Measurements from ENCODE around the gene DCK. TPM values are rescaled to one million over a fixed set of nuclear protein-coding genes. Genes with fewer than 3 reads are reported as not detected.
A peak's percentile ranks its signal among the peaks of the same experiment; 100 is the strongest.
"Not testable (repeated sequence)": the region's sequence is repeated elsewhere in the genome, so short reads cannot be mapped to it uniquely, and the experiment has no call there.

The DCK gene
- total RNA-seq, 1 donor from 2014 or later = 35.6 TPM

GRCh38 chr4:71006203-71006907 lies 12.9 kb downstream of the DCK start:
- Mint-ChIP-seq H3K4me3 (peak overlapping the region; percentile 34), H3K4me1 (ENCODE audit: low read depth) (peaks cover 79% of the 10 kb centered on the region), H3K27me3 (ENCODE audit: insufficient read depth) (no peaks in the 10 kb centered on the region), H3K27ac (peak overlapping the region; percentile 92), H3K36me3 (ENCODE audit: low read depth) (peaks cover 19% of the 10 kb centered on the region), H3K9me3 (peaks cover 9% of the 10 kb centered on the region)
- DNase-seq (ENCODE audit: low spot score) = no peak
- intact Hi-C loops (cut with micrococcal nuclease) = loop anchor here (1.0 to 5.0 kb wide), 5 partner anchors 13 to 389 kb away; partner anchors contain the start of genes DCK, GRSF1 and UTP3

DNA sequence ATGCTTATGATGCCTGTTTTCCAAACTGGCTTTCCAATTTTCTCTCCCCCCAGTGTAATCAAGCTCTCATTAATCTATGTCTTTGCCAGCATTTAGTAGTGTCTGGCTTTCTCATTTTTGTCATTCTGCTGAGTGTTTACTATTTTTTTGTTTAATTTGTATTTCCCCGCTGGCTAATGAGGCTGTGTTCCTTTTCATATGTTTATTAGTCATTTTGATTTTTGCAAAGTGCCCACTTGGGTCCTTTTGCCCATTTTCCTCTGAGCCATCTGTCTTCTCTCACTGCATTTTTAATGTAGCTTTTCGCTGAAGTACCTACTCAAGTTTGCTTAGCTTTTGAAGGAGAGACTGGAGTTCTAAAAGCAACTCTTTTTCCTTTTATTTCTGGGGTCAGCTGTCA lies 14.7 kb downstream of the DCK start:
- intact Hi-C loops (cut with micrococcal nuclease) = loop anchor here (5.0 kb wide), 1 partner anchor 391 kb away; no protein-coding TSS in a partner anchor
- Mint-ChIP-seq H3K9me3 (peaks cover 5% of the 10 kb centered on the region), H3K27me3 (ENCODE audit: insufficient read depth) (no peaks in the 10 kb centered on the region), H3K27ac (peak overlapping the region; percentile 59), H3K36me3 (ENCODE audit: low read depth) (peaks cover 14% of the 10 kb centered on the region), H3K4me3 (no peak overlapping the region), H3K4me1 (ENCODE audit: low read depth) (peaks cover 64% of the 10 kb centered on the region)
- no peak for DNase-seq (ENCODE audit: low spot score)

DNA sequence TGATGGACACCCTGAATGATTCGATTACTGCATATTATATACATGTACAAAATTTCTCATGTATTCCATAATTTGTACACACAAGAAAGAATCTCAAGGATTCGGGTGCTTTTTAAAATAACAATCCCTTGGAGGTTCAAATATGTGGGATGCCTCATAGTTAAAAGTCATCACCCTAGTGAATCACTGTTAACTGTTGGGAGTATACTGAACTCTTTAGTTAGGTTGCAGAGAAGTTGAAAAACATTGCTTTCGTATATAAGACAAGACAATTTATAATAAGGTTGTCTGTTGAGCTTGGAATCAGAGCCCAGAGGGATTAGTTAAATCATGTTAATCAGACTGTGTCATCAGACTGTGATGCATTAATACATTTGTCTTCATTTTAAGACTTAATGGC lies 15.6 kb downstream of the DCK start:
- Mint-ChIP-seq H3K4me3 (no peak overlapping the region), H3K36me3 (ENCODE audit: low read depth) (peaks cover 21% of the 10 kb centered on the region), H3K9me3 (peaks cover 12% of the 10 kb centered on the region), H3K27ac (no peak overlapping the region), H3K27me3 (ENCODE audit: insufficient read depth) (no peaks in the 10 kb centered on the region), H3K4me1 (ENCODE audit: low read depth) (peaks cover 57% of the 10 kb centered on the region)
- DNase-seq (ENCODE audit: low spot score) = no peak
- intact Hi-C loops (cut with micrococcal nuclease) = loop anchor here (5.0 kb wide), 1 partner anchor 392 kb away; no protein-coding TSS in a partner anchor

DNA sequence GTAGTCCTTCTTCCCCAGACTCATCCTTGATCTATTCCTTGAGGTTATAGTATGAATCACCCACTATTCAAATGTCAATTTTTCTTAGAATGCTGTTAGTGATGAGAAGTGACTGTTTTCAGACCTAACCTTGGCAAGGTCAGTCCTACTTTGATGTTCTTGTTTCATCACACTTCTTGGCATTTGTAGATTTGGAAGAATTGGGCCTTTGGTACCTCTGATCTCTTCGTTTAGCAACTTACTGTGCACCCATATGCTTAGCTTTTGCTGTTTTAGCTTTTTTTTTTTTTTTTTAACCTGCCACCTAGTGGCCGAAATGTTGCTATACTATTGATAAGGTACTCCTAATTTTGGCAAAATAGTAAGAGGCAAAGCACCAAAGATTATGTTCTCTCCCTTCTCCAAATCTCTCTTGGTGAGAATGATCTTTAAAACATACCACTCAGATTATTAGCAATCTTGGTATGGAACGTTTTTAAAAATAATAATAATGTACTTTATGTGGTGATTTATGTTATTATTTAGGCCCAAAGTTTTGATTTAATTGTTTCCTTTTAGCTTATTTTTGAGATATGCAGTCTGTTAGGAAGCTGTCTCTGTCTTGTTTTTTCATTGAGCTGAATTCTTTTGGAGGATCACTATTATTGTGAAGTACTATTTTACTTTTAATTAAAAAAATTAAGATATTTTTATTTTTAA lies 16.6 kb downstream of the DCK start:
- Mint-ChIP-seq H3K27me3 (ENCODE audit: insufficient read depth) (no peaks in the 10 kb centered on the region), H3K27ac (peak overlapping the region; percentile 64), H3K4me1 (ENCODE audit: low read depth) (peaks cover 48% of the 10 kb centered on the region), H3K4me3 (no peak overlapping the region), H3K9me3 (peaks cover 12% of the 10 kb centered on the region), H3K36me3 (ENCODE audit: low read depth) (peaks cover 28% of the 10 kb centered on the region)
- intact Hi-C loops (cut with micrococcal nuclease) = loop anchor here (1.0 to 5.0 kb wide), 2 partner anchors 358 to 393 kb away; no protein-coding TSS in a partner anchor
- DNase-seq (ENCODE audit: low spot score) = no peak

GRCh38 chr4:71011451-71011850 lies 18.0 kb downstream of the DCK start:
- Mint-ChIP-seq H3K36me3 (ENCODE audit: low read depth) (peaks cover 37% of the 10 kb centered on the region), H3K9me3 (peaks cover 12% of the 10 kb centered on the region), H3K27ac (no peak overlapping the region), H3K4me1 (ENCODE audit: low read depth) (peaks cover 41% of the 10 kb centered on the region), H3K4me3 (no peak overlapping the region), H3K27me3 (ENCODE audit: insufficient read depth) (no peaks in the 10 kb centered on the region)
- DNase-seq (ENCODE audit: low spot score) = no peak
- intact Hi-C loops (cut with micrococcal nuclease) = no loop called here

- H3K27ac Mint-ChIP-seq; H3K27me3 Mint-ChIP-seq (ENCODE audit: insufficient read depth); H3K4me3 Mint-ChIP-seq; H3K4me1 Mint-ChIP-seq (ENCODE audit: low read depth); DNase-seq (ENCODE audit: low spot score); intact Hi-C loops (cut with micrococcal nuclease): not testable (repeated sequence)
- Mint-ChIP-seq H3K36me3 (ENCODE audit: low read depth) (peaks cover 41% of the 10 kb centered on the region), H3K9me3 (peaks cover 12% of the 10 kb centered on the region)
These were observed 23.9 kb downstream of the DCK start for GRCh38 chr4:71017391-71017790.

- Mint-ChIP-seq H3K36me3 (ENCODE audit: low read depth) (peaks cover 35% of the 10 kb centered on the region), H3K4me3 (no peak overlapping the region), H3K27me3 (ENCODE audit: insufficient read depth) (no peaks in the 10 kb centered on the region), H3K27ac (no peak overlapping the region), H3K4me1 (ENCODE audit: low read depth) (peaks cover 4% of the 10 kb centered on the region), H3K9me3 (no peaks in the 10 kb centered on the region)
- DNase-seq (ENCODE audit: low spot score) = no peak
- intact Hi-C loops (cut with micrococcal nuclease) = no loop called here
These were observed 27.2 kb downstream of the DCK start for GRCh38 chr4:71020611-71021010.

- intact Hi-C loops (cut with micrococcal nuclease) = no loop called here
- H3K4me1 Mint-ChIP-seq (ENCODE audit: low read depth) = peaks cover 10% of the 10 kb centered on the region
- no peak overlapping the region for H3K27ac Mint-ChIP-seq
- H3K27me3 Mint-ChIP-seq (ENCODE audit: insufficient read depth) = no peaks in the 10 kb centered on the region
- H3K9me3 Mint-ChIP-seq = no peaks in the 10 kb centered on the region
- DNase-seq (ENCODE audit: low spot score) = no peak
- H3K36me3 Mint-ChIP-seq (ENCODE audit: low read depth) = peaks cover 34% of the 10 kb centered on the region
- H3K4me3 Mint-ChIP-seq = no peak overlapping the region
These were observed 32.2 kb downstream of the DCK start for GRCh38 chr4:71025654-71026053.

DNA sequence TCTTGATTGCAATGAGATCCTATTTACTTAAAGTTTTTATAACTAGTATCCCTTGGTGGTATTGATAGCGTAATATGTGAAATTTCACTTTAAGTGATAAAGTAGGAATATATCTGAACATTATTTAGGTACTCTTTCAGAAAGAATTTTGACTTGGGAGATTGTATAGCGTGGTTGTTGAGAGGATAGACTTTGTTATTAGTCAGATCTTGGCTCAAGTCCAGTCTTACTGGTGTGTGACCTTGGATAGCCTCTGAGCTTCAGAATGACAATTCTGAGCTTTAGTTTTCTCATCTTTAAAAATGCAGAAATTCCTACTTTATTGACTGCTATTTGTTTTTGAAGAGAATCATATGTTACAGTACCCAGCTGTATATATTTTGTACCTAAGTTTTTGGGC lies 32.6 kb downstream of the DCK start:
- Mint-ChIP-seq H3K4me3 (no peak overlapping the region), H3K9me3 (no peaks in the 10 kb centered on the region), H3K36me3 (ENCODE audit: low read depth) (peaks cover 36% of the 10 kb centered on the region), H3K4me1 (ENCODE audit: low read depth) (peaks cover 10% of the 10 kb centered on the region), H3K27ac (no peak overlapping the region), H3K27me3 (ENCODE audit: insufficient read depth) (no peaks in the 10 kb centered on the region)
- intact Hi-C loops (cut with micrococcal nuclease) = no loop called here
- DNase-seq (ENCODE audit: low spot score) = no peak

DNA sequence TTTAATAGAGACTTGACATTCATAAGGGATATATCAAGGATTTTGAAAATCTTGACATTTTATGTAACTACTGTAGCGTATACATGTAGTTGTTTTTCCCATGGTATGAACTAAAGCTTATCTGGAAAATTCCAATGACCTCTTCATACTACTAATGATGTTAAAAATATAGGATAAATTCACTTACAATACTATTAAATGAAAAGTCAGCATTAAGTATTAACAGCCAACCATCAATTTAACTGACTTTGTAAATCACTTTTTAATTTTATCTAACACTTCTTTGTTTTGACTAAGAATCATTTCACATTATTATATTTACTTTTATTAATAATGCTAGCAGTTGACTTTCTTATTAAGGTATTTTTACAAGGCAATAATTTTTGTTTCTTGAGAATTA lies 34.2 kb downstream of the DCK start:
- no peak overlapping the region for H3K4me3 Mint-ChIP-seq
- no peaks in the 10 kb centered on the region for H3K27me3 Mint-ChIP-seq (ENCODE audit: insufficient read depth)
- peaks cover 10% of the 10 kb centered on the region for H3K4me1 Mint-ChIP-seq (ENCODE audit: low read depth)
- H3K27ac Mint-ChIP-seq = no peak overlapping the region
- H3K9me3 Mint-ChIP-seq = no peaks in the 10 kb centered on the region
- intact Hi-C loops (cut with micrococcal nuclease) = no loop called here
- peaks cover 41% of the 10 kb centered on the region for H3K36me3 Mint-ChIP-seq (ENCODE audit: low read depth)
- no peak for DNase-seq (ENCODE audit: low spot score)

GRCh38 chr4:71029504-71029903 lies 36.1 kb downstream of the DCK start:
- Mint-ChIP-seq H3K4me1 (ENCODE audit: low read depth) (peaks cover 10% of the 10 kb centered on the region), H3K9me3 (no peaks in the 10 kb centered on the region), H3K4me3 (no peak overlapping the region), H3K27ac (no peak overlapping the region), H3K27me3 (ENCODE audit: insufficient read depth) (no peaks in the 10 kb centered on the region), H3K36me3 (ENCODE audit: low read depth) (peaks cover 39% of the 10 kb centered on the region)
- no peak for DNase-seq (ENCODE audit: low spot score)
- intact Hi-C loops (cut with micrococcal nuclease) = no loop called here

DNA sequence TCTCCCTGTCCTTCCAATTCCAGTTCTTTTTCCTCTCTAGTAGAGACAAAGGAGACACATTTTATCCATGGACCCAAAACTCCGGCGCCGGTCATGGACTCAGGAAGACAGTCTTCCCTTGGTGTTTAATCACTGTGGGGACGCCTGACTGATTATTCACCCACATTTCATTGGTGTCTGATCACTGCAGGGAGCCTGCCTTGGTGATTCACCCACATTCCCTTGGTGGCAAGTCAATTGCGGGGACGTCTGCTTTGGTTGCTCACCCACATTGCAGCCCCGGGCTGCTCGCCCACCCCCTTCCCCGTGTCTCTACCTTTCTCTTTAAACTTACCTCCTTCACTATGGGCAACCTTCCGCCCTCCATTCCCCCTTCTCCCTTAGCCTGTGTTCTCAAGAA lies 38.7 kb downstream of the DCK start:
- DNase-seq (ENCODE audit: low spot score); H3K27me3 Mint-ChIP-seq (ENCODE audit: insufficient read depth); H3K4me1 Mint-ChIP-seq (ENCODE audit: low read depth); H3K27ac Mint-ChIP-seq; H3K9me3 Mint-ChIP-seq; intact Hi-C loops (cut with micrococcal nuclease); H3K4me3 Mint-ChIP-seq: not testable (repeated sequence)
- peaks cover 30% of the 10 kb centered on the region for H3K36me3 Mint-ChIP-seq (ENCODE audit: low read depth)

DNA sequence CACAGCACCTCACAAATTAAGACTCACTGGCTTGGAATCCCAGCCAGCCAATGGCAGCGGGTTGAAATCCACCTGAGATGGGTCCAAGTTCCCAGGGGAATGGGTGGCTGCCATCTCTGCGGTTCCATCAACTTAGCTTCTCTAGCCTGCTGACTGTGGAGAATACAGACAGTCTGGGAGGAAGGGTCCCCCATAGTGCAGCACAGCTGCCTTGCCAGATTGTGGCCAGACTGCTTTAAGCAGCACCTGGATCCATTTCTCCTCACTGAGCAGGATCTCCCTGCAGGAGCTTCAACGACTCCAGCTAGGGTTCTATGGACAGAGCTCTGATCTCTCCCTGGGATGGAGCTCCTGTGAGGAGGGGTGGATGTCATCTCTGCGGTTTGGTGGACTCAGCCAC lies 51.8 kb downstream of the DCK start:
- Mint-ChIP-seq H3K36me3 (ENCODE audit: low read depth) (peaks cover 17% of the 10 kb centered on the region), H3K4me1 (ENCODE audit: low read depth) (no peaks in the 10 kb centered on the region), H3K27me3 (ENCODE audit: insufficient read depth) (no peaks in the 10 kb centered on the region), H3K9me3 (peaks cover 16% of the 10 kb centered on the region), H3K4me3 (no peak overlapping the region), H3K27ac (no peak overlapping the region)
- no peak for DNase-seq (ENCODE audit: low spot score)
- intact Hi-C loops (cut with micrococcal nuclease) = no loop called here
